Left cardiac atrium (tissue), 4 donors: ENCODE data around the gene PNPLA2. TPM values are rescaled to one million over a fixed set of nuclear protein-coding genes. Genes with fewer than 3 reads are reported as not detected.

Experiments
- ATAC-seq, 2 donors: fragments of 200-7000 bp; cut with Tn5 transposase; one replicate each; pipeline ENCODE4 v1.9.1; 2020; ENCODE audit warnings: mild to moderate bottlenecking in 2 of 2, moderate library complexity in 2 of 2
- DNase-seq: peaks from one replicate; pipeline ENCODE4 v3.0.0-alpha.2; 2020
- intact Hi-C, 2 donors: fragments of 100-400 bp; cut with DNase I; formaldehyde crosslinking; loops; one replicate each; pipeline versions ENCODE4 v1.14.1 to v1.15.1; 2022 to 2023
- long read RNA-seq: library from polyadenylated mRNA; unstranded; transcript quantifications from one replicate; pipeline ENCODE4 v2.0.0, GENCODE V29; 2021
- total RNA-seq, 2 donors: library from RNA; stranded (reverse); fragmentation: NEBNext Ultra II Directional; extraction: Animal tissue kit (Norgen Biotek cat#: 25700); gene quantifications; one replicate each; pipeline ENCODE4 v1.2.1, GENCODE V29; 2021
- donor health status: DM: no; HTN: yes; CAD: no.
- donor health status: DM: no; HTN: yes; CAD: no; lungs with severe emphysema.
- donor health status: DM: yes; HTN: yes; CAD: no.
- donor health status: Dilated cardiomyopathy.

The PNPLA2 gene, protein sequence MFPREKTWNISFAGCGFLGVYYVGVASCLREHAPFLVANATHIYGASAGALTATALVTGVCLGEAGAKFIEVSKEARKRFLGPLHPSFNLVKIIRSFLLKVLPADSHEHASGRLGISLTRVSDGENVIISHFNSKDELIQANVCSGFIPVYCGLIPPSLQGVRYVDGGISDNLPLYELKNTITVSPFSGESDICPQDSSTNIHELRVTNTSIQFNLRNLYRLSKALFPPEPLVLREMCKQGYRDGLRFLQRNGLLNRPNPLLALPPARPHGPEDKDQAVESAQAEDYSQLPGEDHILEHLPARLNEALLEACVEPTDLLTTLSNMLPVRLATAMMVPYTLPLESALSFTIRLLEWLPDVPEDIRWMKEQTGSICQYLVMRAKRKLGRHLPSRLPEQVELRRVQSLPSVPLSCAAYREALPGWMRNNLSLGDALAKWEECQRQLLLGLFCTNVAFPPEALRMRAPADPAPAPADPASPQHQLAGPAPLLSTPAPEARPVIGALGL
- total RNA-seq = 100 to 1,000 TPM; 316 to 372 TPM
- long read RNA-seq, partial matches to known transcripts = 38 of 40 reads
- long read RNA-seq, other reads (novel, unspliced or antisense) = 2 of 40 reads

DNA sequence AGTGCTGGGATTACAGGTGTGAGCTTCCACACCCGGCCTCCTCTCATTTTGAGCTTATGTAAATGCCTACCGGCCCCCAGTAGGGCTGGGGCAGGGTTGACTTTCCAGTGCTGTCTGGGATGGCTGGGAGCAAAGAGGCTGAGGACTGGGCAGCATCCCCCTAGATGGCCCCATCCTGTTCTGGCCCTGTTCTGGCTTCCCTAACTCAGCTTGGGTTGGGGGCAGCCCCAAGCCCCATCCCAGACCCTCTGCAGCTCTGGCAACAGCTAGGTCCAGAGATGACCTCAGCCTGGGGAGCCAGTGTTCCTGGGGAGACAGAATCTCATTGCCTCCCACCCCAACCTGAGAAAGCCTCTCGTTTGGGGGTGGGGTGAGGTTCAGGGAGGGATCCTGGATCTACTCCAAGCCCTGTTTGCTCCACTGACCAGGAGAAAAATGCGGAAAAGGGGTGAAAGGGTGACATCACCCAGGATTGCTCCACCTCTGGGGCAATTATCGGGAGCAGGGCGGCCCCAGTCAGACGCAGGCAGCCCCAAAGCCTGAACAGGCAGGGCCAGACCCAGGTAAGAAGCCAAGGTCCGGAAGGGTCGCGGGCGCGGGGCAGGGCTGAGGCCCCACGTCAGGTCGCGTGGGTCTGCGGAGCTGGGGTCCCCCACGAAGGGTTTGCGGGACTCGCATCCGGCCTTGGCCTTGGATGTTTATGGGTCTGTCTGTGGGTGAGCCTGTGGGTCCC lies at the start of gene PNPLA2:
Gene PNPLA2, plus strand, starts transcription at position 519 of the 733 bp plus-strand sequence. CDS start 805 bp downstream, outside the sequence.
- intact Hi-C loops = no loop called here
- peak; percentile 2 for ATAC-seq
- DNase-seq = no peak

DNA sequence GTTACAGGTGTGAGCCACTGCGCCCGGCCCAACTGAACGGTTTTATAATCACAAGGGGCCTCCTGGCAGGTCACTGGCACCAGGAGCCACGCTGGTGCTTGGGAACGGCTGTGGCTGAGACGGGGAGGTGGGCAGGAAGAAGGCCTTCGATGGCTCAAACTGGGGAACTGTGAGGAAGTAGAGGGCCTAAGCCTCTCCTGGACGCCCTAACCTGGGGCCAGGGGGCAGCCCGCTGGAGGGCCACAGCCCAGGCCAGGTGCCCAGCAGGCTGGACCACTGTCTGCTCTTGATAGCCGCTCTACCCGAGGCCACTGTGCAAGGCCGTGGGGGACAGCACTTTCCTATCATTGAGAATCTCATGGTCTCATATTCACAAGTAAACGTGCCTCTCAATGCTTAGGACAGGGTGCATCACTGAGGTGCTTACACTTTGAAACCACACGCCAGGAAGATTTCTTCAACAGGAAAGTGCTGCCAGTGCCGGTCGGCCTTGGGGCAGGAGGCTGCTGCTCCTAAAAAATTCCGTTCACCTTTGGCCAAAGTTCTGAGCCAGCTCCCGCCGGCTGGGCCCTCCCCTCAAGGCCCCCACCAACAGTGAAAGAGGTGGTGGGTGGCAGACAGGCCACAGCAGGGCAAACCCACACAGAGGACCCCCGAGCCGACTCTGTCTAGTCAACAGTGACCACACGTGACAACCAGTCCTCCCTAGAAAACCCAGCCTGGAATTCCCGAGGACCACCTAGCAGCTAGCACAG lies 48.6 kb upstream of the PNPLA2 start:
- intact Hi-C loops = no loop called here
- DNase-seq = no peak
- ATAC-seq = no peak

DNA sequence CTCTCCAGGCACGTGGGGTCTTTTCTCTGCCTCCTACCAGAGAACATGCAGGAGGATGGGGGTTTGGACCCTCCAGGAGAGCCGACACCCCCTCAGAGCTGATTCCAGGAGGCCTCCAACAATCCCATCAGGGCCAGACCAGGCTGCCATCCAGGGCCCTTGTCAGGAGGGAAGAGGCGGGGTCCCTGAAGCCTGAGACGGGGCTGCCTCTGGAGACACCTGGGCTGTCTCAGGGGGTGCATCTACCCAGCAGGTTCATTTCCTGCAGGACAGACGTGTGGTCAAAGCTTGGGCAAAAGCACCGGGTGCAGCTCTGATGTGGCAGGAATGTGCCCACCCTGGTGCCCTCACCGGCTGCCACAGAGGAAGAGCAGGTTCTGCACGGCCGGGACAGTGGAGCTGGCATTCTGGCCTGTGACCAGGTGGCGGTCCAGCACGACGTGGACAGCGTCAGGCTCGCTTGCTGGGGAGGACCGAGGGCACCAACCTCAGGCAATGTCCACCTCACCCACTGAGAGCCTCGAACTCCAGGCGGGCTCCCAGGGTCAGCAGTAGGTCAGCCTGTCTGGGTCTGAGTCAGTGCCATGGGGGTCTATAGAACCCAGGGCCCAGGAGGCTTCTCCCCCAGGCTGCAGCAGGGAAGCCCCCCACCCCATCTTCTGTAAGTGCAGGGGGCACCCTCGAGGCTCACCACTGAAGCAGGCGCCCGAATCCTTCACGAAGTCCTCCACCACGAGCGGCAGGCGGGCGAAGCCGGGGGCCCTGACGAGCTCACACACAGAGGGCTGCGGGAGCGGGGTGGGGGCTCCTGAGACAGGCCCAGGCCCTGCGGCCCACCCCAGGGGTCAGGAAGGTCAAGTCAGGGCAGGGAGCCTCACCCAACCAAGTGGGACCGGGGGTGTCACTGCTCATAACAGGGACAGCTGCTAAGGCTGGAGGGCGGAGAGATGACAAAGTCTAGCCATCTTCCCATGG lies 47.8 kb upstream of the PNPLA2 start:
- ATAC-seq (no peak), DNase-seq (no peak)
- intact Hi-C loops = no loop called here

DNA sequence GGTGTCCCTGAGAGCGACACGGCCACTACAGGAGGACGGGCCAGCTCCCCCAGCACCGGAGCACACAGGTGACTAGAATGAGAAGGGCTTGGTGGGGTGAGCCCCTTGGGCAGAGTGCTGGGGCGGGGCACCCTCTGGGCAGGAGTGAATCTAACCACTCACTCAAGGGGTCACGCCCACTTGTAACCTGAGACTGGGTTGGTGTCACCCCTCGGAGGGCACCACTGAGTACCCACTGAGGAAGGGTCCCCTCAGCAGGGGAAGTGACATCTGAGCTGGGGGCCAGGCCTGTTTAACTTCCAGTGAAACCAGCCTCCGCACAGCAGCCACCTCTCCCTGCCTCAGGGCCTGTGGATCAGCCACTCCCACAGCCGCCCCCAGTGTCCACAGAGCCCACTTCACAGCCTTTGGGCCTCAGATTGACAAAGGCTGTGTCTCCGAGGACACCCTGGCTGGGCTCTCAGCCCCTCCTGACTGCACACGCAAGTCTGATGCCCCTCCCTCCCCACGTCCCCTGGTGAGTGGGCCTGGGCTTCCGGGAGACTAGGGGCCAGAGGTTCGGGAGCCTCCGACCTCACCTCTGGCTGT lies 47.0 kb upstream of the PNPLA2 start:
- ATAC-seq = no peak
- intact Hi-C loops = no loop called here
- no peak for DNase-seq

DNA sequence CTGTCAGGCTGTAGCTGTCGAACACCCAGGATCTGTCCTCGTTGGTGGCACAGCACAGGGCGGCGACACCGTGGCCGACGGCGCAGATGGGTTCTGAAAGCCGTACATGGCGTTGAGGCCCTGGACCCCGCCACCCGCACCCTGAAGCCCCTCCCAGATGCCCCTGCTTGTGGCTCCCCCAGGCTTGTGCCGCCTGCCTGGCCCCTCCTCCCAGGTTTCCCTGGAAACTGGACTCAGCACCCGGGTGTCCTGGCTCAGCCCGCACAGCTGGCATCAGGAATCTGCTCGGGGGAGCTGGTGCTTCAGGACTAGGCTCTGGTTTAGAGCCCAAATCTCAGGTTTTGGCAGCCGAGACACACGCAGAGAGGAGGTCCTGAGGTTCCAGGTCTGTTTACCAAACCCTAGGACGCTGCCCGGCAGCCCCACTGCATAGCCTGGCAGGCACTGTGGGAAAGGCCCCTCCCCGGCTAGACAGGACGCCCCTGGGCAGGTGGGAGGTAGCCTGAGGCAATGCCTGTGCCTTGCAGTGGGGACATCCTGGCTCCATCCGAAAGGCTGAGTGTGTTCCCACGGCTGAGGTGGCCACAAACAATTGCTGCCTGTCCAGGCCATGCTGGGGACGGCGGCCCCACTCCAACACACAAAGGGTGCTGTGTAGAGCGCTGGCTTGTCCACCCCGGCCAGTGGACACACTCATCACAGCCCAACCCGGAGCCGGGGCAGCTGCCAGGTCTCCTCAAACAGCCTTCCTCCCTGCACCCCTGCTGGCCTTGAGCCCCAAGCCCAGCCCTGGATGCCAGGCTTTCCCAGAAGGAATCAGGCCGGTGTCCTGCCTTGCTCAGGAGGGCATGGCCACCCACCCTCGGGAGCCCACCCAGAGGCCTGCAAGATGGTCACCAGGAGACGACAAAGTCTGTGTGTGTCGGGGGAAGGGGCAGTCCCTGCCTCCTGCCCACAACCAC lies 46.0 kb upstream of the PNPLA2 start:
- DNase-seq = no peak
- intact Hi-C loops = no loop called here
- ATAC-seq = no peak

DNA sequence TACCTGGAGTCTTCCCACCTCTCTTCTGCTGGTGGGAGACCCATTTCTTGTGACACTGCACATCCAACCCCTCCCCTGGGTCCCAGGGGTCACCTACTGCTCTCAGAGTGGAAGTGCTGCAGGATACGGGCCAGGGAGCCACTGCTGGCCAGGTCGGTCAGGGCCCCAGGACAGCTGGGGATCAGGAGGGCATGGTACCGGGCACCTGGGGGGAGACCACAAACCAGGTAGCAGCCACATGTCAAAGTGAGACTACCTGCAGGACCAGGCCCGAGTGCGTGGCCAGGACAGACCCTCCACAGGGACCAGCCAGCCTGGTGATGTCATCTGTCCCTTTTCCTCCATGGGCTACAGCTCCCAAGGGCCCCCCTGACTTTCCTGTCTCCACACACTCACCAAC lies 45.3 kb upstream of the PNPLA2 start:
- ATAC-seq = no peak
- DNase-seq = no peak
- intact Hi-C loops = no loop called here

DNA sequence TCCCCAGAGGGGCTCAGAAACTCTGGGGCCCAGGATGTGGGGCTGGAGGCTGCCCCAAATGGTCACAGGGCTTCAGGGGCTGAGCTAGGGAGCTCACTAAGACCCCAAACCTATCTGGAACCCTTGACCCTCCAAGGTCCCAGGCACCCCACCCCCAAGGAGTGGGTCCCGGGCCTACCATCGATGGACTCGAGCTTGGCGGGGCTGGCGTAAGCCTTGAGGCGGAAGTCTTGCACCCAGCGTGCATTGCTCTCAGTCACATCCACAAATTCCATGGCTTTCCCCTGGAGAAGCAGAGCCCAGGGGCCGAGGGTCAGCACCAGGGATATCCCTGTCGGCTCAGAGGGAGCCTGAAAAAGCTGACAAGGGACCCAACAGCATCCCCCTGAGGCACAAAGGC lies 44.9 kb upstream of the PNPLA2 start:
- intact Hi-C loops = no loop called here
- ATAC-seq = no peak
- no peak for DNase-seq

DNA sequence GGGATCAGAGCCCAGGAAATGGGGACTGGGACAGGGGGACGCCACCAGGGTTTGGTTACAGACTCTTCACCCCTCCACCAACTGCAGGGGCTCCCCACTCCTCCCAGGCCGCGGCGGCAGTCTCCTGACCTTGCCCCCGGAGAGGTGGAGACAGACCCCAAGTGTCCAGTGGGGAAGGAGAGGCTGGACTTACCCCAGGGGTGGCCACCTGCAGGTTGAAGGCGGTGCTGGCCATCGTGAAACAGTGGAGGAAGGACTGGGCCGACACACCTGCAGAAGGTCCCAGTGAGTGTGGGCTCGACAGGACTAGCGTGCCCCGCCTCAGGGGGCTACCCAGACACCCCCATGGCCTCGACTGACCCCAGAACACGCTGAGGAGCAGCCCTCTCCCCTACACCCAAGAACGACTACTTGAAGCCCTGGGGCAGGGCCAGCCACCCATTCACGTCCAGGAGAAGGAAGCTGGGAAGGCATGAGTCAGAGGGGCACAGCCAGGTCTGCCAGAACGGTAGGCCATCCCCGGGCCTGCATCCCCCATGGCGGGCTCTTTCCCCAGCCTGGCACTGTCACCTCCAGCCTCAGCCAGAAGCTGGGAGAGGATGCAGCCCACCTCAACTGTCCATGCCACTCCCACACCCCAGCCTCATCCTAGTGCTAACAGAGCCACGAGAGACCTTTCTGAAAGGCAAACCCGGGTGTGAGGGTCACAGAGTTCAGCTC lies 43.7 kb upstream of the PNPLA2 start:
- ATAC-seq (no peak), DNase-seq (no peak)
- intact Hi-C loops = no loop called here

DNA sequence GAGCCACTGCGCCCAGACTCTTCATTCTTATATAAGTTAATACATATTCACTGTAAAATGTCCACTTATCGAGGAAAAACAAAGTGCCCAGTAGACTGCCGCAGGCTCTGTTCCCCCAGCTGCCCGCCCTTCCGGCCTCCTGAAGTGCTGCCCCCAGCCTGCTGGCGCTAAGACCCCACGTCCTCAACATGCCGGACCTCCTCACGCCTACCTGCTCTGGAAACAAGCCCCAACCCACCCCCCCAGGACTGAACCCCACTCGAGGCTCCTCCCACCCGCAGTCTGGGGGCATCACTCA lies 42.5 kb upstream of the PNPLA2 start:
- DNase-seq (no peak), ATAC-seq (no peak)
- intact Hi-C loops = no loop called here

DNA sequence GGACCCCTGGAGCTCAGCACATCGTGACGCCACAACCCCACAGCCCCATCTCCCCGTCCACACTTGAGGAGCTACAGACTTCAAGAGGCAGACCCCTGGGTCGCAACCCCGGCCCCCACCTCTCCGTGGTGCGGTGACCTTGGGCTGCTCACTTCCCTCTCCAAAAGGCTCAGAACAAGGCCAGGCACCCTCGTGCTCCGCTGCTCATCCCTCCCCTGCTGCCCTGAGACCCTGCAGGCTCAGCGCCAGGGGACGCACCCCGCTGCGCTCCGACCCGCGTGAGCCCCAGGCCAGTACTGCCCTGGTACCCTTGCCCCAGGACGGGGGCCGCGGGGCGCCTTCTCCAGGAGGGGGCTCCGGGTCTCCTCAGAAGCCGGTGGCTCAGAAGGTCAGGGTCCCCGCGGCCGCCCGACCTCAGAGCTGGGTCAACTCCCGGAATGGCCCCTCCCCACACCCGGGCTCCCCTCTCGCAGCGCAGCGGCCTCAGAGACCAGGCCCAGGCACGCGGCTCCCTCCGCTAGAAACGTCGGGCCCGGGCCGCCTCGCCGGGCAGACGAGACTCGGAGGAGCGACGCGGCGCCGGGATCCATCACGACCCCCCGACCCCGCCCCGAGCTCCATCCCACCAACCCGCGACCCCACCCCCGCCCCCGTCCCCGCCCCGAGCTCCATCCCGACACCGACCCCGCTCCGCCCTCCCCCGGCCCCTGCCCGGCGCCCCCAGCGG lies 42.0 kb upstream of the PNPLA2 start:
- DNase-seq (no peak), ATAC-seq (peak; percentile 39 to 47)
- intact Hi-C loops = no loop called here

DNA sequence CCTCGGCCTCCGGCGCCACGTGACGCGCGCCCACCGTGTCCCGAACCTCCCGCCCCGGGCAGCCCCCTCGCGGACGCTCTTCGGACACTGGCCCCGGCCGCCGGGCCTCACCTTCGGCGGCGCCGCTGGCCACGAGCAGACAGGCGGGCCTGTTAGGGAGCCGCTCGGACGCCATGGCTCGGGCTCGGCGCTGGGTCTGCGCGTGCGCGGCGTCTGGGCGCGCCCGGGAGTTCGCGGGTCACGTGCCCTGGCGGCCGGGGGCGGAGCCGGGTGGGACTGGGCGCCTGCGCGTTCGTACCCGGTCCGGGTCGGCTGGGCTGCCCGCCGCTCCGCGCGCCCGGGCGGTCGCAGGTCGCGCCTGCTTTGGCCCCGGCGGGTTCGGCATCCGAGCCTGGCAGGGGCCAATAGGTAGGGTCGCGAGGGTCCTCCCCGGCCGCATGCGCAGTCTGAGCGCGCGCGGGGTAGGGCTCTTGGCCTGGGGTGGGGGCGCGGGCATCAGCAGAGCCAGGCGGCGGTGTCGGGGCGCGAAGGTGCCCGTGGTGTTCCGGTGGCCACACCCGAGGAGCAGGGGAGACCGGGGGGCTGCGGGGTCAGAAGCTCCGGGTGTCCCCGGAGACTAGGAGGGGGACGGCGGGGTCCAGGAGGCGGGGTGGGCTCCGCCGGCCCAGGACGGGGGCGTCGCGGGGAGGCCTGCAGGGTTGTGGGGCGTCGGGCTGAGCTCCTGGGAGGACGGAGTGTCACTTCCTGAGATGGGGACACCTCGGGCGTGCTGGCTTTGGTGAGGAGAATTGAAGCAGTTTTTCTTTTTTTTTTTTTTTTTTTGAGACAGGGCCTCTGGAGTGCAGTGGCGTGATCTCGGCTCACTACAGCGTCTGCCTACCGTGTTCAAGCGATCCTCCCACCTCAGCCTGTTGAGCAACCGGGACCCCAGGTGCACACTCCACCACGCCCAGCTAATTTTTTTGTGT lies 41.1 kb upstream of the PNPLA2 start, which contains the start of gene GATD1:
Gene GATD1, minus strand, starts transcription at position 200 of the 968 bp plus-strand sequence. Its CDS starts 25 bp downstream, at position 175.
- ATAC-seq = peak; percentile 94 to 97
- DNase-seq = peak; percentile 94
- intact Hi-C loops = no loop called here

DNA sequence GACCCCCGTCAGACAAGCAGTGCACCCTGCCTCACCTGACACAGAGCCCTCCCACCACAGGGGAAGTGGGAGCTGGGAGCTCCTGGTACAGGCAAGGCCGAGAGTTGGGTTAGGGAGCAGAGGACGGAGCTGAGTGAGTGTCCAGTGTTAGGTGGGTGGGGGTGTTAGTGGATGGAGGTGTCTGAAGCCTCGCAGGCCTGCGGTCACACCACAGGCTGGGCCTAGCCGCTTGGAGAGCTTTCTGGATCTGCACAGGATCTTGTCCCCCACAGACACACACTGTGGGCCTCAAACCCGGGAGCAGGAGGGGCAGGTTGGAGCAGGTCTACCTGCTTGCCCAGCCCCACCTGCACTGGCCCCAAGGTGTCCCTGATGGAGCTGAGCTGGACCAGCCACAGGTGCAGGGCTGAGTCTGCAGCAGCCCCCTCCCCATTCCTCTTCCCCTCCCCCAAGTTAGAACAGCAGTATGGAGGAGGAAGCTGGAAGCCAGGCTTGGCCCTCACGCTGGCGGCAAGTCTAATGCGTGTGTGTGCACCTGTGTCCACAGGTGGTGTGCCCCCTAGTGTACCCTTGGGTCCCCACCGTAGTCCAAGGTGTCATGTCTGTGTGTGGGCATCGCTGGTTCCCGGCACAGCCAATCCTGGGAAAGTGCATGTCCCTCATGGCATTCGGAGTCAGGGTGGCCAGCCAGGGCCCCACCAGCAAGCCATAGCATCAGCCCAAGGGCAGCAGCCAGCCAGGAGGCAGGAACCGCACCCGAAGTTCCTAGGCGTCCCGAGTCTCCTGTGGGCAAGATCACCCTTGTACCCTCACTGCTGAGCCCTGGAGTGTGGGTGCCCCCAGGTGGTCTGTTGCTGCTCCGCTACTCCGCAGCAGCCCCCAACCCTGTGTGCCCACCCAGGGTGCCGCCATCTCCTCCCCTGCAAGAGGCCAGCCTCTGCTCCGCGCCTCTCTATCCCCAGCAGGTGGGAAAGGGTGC lies 39.4 kb upstream of the PNPLA2 start:
- intact Hi-C loops = no loop called here
- no peak for DNase-seq
- no peak for ATAC-seq

DNA sequence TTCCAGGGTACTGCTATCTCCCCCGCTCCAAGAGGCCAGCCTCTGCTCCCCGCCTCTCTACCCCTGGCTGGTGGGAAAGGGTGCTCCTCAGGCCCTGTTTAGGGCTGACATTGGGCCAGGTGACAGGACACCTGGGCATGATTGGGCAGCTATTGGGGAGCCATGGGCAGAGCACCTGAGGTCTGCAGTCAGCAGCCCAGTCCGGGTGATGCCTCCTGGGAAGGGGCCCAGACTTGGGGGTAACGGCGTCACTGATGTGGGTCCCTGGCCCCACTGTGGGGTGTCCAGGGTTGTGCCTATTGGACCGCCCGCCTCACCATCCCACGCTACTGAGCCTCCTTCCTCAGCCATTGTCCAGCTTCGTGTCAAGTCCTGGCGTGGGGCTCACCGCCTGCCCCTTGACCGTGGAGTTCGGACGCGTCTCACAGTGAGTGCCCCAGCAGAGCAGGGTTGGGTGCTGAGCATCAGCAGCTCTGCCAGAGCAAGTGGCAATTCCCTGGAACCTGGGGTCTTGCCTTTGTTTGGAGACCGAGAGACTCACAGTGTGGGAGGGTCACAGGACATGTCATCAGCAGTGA lies 38.7 kb upstream of the PNPLA2 start:
- DNase-seq = no peak
- ATAC-seq = no peak
- intact Hi-C loops = no loop called here
